Renal cortex interstitium (tissue), 11 donors: ENCODE results near the gene MGAT4A. TPM values are rescaled to one million over a fixed set of nuclear protein-coding genes. Genes with fewer than 3 reads are reported as not detected.

Experiments used
- DNase-seq, 11 donors: peaks; one replicate each; pipeline ENCODE4 v3.0.0-alpha.2; 2013; ENCODE audit warnings: low read depth in 9 of 11, low spot score in 4 of 11; ENCODE audit errors: extremely low read depth in 1 of 11
- polyA plus RNA-seq, 3 donors: library from polyadenylated mRNA; unstranded; fragments of 120-200 nt; gene quantifications; one replicate each; pipeline ENCODE4 v1.2.1, GENCODE V29; 2013; ENCODE audit not compliant: insufficient read length in 3 of 3

The MGAT4A gene
- polyA plus RNA-seq, 3 donors = 24.7 to 42.4 (median 36.4) TPM

DNA sequence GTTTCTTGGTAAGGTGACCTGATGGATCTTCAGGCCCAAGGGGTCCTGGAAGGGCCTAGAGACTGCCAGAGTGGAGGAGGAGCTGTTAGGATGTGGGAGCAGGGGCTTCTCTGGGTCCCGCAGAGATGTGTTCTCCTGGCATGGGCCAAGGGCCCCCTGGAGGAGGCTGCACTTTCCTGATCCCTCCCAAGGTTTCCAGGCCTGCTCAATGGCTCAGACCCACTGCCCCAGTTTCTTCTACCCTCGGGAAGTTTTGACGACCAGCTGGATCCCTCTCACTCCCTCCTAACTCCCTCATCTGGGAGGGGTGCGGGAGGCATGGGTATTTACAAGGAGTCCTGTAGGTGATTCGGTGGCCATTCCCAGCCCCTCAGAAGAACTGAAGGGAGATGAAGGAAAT is 158.7 kb downstream of the MGAT4A start:
- no peak for DNase-seq

DNA sequence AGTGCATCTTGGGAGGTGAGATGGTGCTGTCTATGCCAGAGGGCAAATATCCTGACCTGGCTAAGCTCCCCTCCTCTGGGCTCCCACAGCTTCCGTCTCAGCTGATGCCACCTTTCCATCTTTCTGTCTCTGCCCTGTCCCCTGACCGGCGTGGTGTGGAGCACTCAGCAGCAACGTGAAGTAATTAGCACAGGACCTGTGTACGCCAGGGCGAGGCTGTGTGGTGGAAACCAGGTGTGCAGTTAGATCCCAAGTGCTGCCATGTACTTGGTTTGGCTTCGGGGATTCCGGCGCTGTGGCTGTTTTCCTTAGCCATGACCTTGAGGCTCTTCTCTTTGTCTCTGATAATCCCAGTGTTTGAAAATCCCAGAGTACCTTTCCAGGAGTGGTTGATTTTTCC is 159.1 kb downstream of the MGAT4A start:
- no peak for DNase-seq

DNA sequence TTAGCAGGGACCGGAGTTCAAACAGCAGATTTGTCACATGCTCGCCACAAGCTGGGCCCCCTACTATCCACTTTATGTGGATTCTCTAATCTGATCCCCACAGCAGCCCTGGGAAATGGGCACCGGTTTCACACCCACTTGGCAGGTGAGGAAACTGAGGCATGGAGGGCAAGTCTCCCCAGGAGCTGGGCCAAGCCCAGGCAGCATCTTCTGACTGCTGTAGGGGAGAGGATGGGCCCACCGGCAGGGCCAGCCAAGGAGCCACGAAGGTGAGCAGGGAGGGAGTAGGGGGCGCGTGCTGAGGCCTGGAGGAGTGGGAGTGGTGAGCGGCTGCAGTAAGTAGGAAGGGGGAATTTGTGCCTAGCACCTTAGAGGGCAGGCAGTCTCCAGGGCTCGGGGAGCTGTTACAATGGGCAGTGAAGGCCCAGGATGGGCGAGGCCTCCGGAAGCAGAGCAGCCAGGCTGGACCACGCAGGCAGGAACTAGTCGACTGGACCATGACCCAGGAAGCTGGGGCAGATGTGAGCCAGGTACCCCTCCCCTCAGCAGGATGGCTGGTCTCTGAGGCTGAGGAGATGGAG is 159.7 kb downstream of the MGAT4A start:
- DNase-seq = no peak

DNA sequence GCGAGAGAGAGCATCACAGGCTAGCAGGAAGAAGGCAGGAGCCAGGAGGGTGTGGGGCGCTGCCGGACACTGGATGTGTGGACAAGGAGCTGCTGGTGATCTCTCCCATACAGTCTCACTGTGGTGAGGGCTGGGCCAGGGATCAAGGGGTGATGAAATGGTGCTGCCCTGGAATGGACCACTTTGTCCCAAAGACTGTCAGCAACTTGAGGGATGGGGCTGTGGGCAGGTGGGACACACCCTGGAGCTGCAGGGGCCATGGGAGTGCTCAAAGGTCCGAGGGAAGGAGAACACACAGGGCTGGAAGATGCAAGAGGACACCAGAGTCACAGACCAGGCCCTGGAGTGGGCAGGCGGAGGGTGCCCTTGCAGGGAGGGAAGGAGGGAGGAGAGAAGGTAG is 160.6 kb downstream of the MGAT4A start:
- DNase-seq = no peak

DNA sequence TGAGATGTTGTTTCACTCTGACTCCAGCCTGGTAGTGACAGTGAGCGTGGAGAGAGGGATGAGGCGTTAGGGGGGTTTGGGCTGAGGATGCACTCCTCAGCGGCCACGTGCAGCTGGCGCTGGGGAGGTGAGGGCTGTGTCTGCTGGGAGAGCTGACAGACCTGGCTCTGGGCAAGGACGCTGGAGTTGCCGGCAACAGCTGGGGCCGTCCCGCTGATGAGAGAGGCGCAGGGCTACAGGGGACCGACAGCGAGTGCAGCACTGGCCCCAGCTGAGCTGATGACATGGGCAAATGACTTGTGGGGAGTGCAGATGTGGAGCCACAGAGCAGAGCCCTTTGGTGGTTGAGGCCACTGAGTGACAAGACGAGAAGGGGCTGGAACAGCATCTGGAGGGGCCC is 161.0 kb downstream of the MGAT4A start:
- no peak for DNase-seq

DNA sequence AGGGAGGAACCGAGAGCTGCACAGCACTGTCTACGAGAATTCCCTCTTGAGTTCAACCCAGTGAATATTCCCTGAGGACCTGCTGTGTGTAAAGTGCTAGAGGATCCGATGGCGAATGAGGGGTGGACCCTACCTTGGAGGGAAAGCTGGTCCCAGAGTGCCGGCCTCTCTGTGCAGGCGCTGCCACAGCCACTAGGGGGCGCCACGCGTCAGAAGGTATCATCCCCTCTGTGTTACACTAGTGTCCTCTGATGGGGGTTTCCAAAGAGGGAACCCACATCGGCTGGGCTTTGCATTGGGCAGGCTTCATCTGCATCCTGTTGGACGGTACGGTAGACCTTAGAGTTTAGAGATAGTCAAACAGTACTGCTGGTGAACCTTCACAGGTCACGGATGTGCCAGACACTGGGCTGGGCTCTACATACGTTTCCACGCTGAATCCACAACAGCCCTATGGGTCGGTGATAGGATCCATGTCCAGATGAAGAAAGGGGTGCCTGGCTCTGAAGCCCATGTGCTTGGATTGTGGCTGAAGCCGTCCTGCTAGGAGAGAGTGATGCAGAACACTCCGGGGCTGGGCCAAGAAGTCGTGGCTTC is 161.6 kb downstream of the MGAT4A start:
- DNase-seq = no peak

Other genes with a start within 250 kb of the MGAT4A start
- 10 to 100 TPM; 71.9 to 91.8 (median 78.7) TPM for gene COA5, start 122.6 kb downstream of the MGAT4A start, polyA plus RNA-seq
- 10 to 100 TPM; 62.2 to 80.2 (median 64.7) TPM for gene UNC50, start 122.5 kb downstream of the MGAT4A start, polyA plus RNA-seq
- 1 to 10 TPM; 2.6 to 2.8 (median 2.6) TPM for gene CRACDL, start 205.1 kb upstream of the MGAT4A start, polyA plus RNA-seq